Measurements from ENCODE around the gene RHOH.

DNA sequence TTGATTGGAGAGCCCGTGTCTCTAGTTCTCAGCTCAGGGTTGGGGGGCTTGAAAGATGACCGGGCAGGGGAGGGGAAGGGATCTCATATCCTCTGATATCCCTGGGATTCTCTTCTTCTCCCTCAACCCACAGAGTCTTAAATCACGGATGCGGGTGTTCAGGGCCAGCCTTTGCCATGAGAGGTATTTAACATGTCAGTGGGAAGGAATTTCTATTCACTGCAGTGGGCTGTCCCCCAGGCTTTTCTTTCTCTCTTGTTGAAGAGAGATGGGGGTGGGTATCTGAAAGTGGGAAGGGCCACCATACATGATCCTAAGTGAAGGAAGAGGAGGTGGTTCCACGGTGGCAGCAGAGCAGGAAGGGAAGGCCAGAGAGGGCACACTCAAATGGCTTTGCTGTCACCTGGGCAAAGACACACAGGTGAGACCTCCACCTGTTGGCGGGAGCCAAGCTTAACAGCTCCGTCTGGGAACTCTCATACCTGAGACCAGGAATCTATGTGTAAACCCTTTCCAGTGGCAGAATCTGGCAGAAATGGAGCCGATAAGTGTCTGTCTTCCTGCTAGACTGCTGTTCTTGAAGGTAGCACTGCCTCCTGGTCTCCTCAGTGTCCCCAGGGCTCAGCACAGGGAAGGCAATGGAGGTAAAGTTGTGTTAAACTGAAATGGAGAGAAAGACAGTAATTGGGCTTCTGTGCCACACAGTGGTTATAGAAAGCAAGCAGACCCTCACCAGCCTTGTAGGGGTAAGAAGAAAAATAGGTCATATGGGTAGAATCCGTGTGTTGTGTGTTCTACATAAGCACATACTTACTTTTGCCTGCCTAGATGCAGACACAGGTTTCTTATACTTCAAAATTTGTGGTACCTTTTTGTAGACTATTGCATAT lies 49.4 kb downstream of the RHOH start:
- TF ChIP-seq, protein P1, sequence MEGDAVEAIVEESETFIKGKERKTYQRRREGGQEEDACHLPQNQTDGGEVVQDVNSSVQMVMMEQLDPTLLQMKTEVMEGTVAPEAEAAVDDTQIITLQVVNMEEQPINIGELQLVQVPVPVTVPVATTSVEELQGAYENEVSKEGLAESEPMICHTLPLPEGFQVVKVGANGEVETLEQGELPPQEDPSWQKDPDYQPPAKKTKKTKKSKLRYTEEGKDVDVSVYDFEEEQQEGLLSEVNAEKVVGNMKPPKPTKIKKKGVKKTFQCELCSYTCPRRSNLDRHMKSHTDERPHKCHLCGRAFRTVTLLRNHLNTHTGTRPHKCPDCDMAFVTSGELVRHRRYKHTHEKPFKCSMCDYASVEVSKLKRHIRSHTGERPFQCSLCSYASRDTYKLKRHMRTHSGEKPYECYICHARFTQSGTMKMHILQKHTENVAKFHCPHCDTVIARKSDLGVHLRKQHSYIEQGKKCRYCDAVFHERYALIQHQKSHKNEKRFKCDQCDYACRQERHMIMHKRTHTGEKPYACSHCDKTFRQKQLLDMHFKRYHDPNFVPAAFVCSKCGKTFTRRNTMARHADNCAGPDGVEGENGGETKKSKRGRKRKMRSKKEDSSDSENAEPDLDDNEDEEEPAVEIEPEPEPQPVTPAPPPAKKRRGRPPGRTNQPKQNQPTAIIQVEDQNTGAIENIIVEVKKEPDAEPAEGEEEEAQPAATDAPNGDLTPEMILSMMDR (conservative IDR thresholded peaks at IDR 0.05): no peak
- no peak for TF ChIP-seq EZH2 (IDR thresholded peaks at IDR 0.05; ENCODE audit: low read depth)

All from PC-9 (cell line).